Endodermal cell (in vitro differentiated cells): Measurements from ENCODE around the gene THSD7B. TPM values are rescaled to one million over a fixed set of nuclear protein-coding genes. Genes with fewer than 3 reads are reported as not detected.

Experiments used
- DNase-seq: peaks from one replicate; pipeline ENCODE4 v3.0.0-alpha.2; 2017
- H3K27ac ChIP-seq: 2 replicates; pipeline ENCODE4 v1.5.1; 2013; ENCODE audit warnings: mild to moderate bottlenecking, low read depth, low read length, moderate library complexity
- H3K27me3 ChIP-seq: 2 replicates; pipeline ENCODE4 v1.6.1; 2013; ENCODE audit warnings: mild to moderate bottlenecking, low read length, moderate library complexity; ENCODE audit not compliant: insufficient read depth, control insufficient read depth, poor library complexity, severe bottlenecking
- H3K36me3 ChIP-seq: 2 replicates; pipeline ENCODE4 v1.7.0; 2013; ENCODE audit warnings: mild to moderate bottlenecking, low read length, moderate library complexity; ENCODE audit not compliant: control insufficient read depth, insufficient read depth
- H3K4me1 ChIP-seq: one replicate; pipeline ENCODE4 v1.7.0; 2013; ENCODE audit warnings: low read length; ENCODE audit not compliant: control insufficient read depth, insufficient read depth
- H3K4me3 ChIP-seq: 2 replicates; pipeline ENCODE4 v1.5.1; 2013; ENCODE audit warnings: mild to moderate bottlenecking, low read length, moderate library complexity
- H3K9ac ChIP-seq: 2 replicates; pipeline ENCODE4 v1.6.1; 2013; ENCODE audit warnings: mild to moderate bottlenecking, low read length, moderate library complexity; ENCODE audit not compliant: poor library complexity, severe bottlenecking; ENCODE audit errors: extremely low read depth
- H3K9me3 ChIP-seq: 2 replicates; pipeline ENCODE4 v1.6.1; 2013; ENCODE audit warnings: mild to moderate bottlenecking, low read length, moderate library complexity; ENCODE audit not compliant: control insufficient read depth
- H3K27ac Mint-ChIP-seq: 2 replicates; pipeline ENCODE4 v1.8.0; 2020; ENCODE audit warnings: mixed read lengths
- H3K27me3 Mint-ChIP-seq: 2 replicates; pipeline ENCODE4 v1.8.0; 2021; ENCODE audit warnings: mild to moderate bottlenecking, mixed read lengths; ENCODE audit not compliant: insufficient read depth
- H3K36me3 Mint-ChIP-seq: 2 replicates; pipeline ENCODE4 v1.8.0; 2020; ENCODE audit warnings: low read depth, mixed read lengths
- H3K4me1 Mint-ChIP-seq: 2 replicates; pipeline ENCODE4 v1.8.0; 2020; ENCODE audit warnings: mixed read lengths
- H3K4me3 Mint-ChIP-seq: 2 replicates; pipeline ENCODE4 v1.8.0; 2020; ENCODE audit warnings: mild to moderate bottlenecking, moderate library complexity, mixed read lengths
- H3K9me3 Mint-ChIP-seq: 2 replicates; pipeline ENCODE4 v1.8.0; 2020; ENCODE audit warnings: mild to moderate bottlenecking, mixed read lengths
- WGBS, 2 experiments: methylation state at CpG; one replicate each; pipeline versions ENCODE4 v1.1.5 to v1.1.7; 2013; ENCODE audit warnings: missing lambda C conversion rate in 2 of 2, mixed read lengths in 1 of 2; ENCODE audit not compliant: insufficient coverage in 1 of 2, insufficient read length in 1 of 2; 5-methylcytosine and 5-hydroxymethylcytosine counted together
- total RNA-seq, 2 donors: library from RNA; stranded (reverse); fragmentation: NEBNext Ultra II Directional in 1 of 2; extraction: Animal tissue kit (Norgen Biotek cat#: 25700) in 1 of 2; gene quantifications; 2 replicates in 1 of 2; 3 replicates in 1 of 2; pipeline ENCODE4 v1.2.1, GENCODE V29; 2021
- TF ChIP-seq, protein P1 (sequence below): fragments of 200-600 bp; sonication (generic); conservative IDR thresholded peaks from 2 replicates; pipeline ENCODE4 v1.5.0; 2021; ENCODE audit warnings: antibody characterized with exemption, mild to moderate bottlenecking

Gene THSD7B
- total RNA-seq, 2 donors from 2014 or later: 1.8 to 2.6 TPM

DNA sequence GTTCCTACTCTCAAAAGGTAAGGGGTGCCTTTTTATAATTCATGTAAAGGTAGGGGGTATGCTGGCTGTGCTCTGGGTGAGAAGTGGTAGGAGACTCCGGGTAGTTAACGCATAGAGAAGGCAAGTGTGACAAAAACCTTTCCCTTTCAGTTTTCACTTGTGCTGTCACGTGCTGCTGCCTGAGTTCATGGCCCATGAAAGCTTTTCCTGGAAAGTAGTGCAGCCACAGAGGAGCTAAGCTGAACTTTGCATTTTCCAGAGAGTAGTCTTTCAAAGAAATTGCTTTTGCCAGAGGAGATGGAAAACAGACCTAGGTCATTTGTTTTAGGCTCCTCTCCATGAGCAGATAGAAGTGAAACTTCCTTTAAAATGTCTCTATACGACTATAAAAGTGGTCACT is 44.7 kb downstream of the THSD7B start:
- peaks cover 6% of the 10 kb centered on the region for H3K9me3 ChIP-seq
- 89 to 90% methylated on average over 4 of the region's 4 CpGs for WGBS, 2 experiments
- H3K4me3 Mint-ChIP-seq: no peak overlapping the region

DNA sequence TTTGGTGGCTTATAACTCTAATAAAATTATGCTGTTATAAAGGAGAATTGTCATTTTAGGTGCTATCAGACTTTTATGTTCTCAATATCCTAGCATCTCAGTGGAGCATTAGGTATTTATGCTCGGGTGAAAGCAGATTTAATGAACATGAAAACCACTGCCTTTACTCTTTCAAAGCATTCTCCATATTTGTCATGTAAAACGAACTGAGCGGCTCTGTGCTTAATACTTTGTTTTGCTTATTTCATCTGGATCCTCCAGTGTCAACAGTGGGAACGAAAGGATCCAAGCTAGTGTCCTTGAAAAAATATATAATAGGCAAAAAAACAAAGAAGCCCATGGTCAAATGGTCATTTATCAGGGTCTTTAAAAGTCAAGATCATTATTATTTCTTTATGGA is 53.5 kb downstream of the THSD7B start:
- H3K36me3 ChIP-seq: no peaks in the 10 kb centered on the region
- H3K27me3 Mint-ChIP-seq: no peaks in the 10 kb centered on the region
- TF ChIP-seq, protein P1, sequence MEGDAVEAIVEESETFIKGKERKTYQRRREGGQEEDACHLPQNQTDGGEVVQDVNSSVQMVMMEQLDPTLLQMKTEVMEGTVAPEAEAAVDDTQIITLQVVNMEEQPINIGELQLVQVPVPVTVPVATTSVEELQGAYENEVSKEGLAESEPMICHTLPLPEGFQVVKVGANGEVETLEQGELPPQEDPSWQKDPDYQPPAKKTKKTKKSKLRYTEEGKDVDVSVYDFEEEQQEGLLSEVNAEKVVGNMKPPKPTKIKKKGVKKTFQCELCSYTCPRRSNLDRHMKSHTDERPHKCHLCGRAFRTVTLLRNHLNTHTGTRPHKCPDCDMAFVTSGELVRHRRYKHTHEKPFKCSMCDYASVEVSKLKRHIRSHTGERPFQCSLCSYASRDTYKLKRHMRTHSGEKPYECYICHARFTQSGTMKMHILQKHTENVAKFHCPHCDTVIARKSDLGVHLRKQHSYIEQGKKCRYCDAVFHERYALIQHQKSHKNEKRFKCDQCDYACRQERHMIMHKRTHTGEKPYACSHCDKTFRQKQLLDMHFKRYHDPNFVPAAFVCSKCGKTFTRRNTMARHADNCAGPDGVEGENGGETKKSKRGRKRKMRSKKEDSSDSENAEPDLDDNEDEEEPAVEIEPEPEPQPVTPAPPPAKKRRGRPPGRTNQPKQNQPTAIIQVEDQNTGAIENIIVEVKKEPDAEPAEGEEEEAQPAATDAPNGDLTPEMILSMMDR: no peak
- H3K27ac ChIP-seq: no peak overlapping the region
- H3K4me1 Mint-ChIP-seq: no peaks in the 10 kb centered on the region
- DNase-seq: no peak
- no peak overlapping the region for H3K27ac Mint-ChIP-seq
- 66 to 76% methylated on average over 2 to 4 of the region's 4 CpGs for WGBS, 2 experiments
- no peaks in the 10 kb centered on the region for H3K9me3 ChIP-seq
- H3K36me3 Mint-ChIP-seq: no peaks in the 10 kb centered on the region
- no peak overlapping the region for H3K4me3 ChIP-seq
- H3K4me3 Mint-ChIP-seq: no peak overlapping the region
- no peak overlapping the region for H3K9ac ChIP-seq
- no peaks in the 10 kb centered on the region for H3K9me3 Mint-ChIP-seq
- H3K27me3 ChIP-seq: no peaks in the 10 kb centered on the region
- H3K4me1 ChIP-seq: no peaks in the 10 kb centered on the region

More for the DNA sequence above, 44.7 kb downstream of the THSD7B start:
- H3K9ac ChIP-seq: no peak overlapping the region
- H3K36me3 ChIP-seq: no peaks in the 10 kb centered on the region
- no peaks in the 10 kb centered on the region for H3K36me3 Mint-ChIP-seq
- H3K4me1 ChIP-seq: no peaks in the 10 kb centered on the region
- no peaks in the 10 kb centered on the region for H3K27me3 ChIP-seq
- no peak overlapping the region for H3K27ac Mint-ChIP-seq
- no peaks in the 10 kb centered on the region for H3K27me3 Mint-ChIP-seq
- peaks cover 3% of the 10 kb centered on the region for H3K9me3 Mint-ChIP-seq
- DNase-seq: no peak
- no peak overlapping the region for H3K4me3 ChIP-seq
- TF ChIP-seq, protein P1: no peak
- H3K4me1 Mint-ChIP-seq: no peaks in the 10 kb centered on the region
- H3K27ac ChIP-seq: no peak overlapping the region

DNA sequence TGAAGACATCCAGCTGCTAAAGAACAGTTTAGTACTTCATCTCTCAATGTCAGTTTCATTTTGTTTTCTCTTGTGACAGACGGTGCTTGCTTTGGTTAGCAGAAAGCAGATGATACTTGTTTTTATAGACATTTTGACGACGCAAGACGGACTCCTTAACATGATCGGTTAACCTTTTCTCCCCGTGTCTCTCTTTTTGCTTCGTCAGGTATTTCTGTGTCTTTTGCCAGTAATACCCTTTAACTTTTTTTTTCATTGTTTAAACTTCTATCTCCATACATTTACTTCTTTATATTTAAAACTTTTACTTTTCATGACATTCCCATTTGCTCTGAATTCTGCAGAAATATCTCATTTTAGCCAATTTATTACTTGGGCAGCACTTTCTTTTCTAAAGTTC is 57.9 kb downstream of the THSD7B start:
- H3K9me3 Mint-ChIP-seq: no peaks in the 10 kb centered on the region

More for the DNA sequence above, 57.9 kb downstream of the THSD7B start:
- Mint-ChIP-seq H3K4me3 (no peak overlapping the region), H3K27ac (no peak overlapping the region), H3K36me3 (no peaks in the 10 kb centered on the region), H3K4me1 (no peaks in the 10 kb centered on the region), H3K27me3 (no peaks in the 10 kb centered on the region)
- WGBS, 2 experiments: 91 to 92% methylated on average over 7 of the region's 7 CpGs
- no peak for DNase-seq
- no peak overlapping the region for H3K4me3 ChIP-seq
- H3K36me3 ChIP-seq: no peaks in the 10 kb centered on the region
- no peak overlapping the region for H3K27ac ChIP-seq
- H3K27me3 ChIP-seq: no peaks in the 10 kb centered on the region
- no peak overlapping the region for H3K9ac ChIP-seq
- H3K4me1 ChIP-seq: no peaks in the 10 kb centered on the region
- no peaks in the 10 kb centered on the region for H3K9me3 ChIP-seq
- TF ChIP-seq, protein P1: no peak
